Panc1 (cell line): ENCODE data around the gene CD83. TPM values are rescaled to one million over a fixed set of nuclear protein-coding genes. Genes with fewer than 3 reads are reported as not detected.

Experiments used
- ATAC-seq: fragments of 200-7000 bp; cut with Tn5 transposase; 2 replicates; pipeline ENCODE4 v1.9.1; 2020; ENCODE audit warnings: mild to moderate bottlenecking, moderate library complexity
- BruUV-seq: library from RNA; stranded (reverse); fragments of 400-500 nt; replicated peaks from 2 replicates; lab custom pipeline; 2021; lab: Mats Ljungman, UMichigan
- CTCF ChIA-PET: fragments of 300-600 bp; sonication (Branson Sonifier 250); formaldehyde crosslinking; loops from one replicate; lab custom pipeline; 2022; ENCODE audit warnings: antibody characterized with exemption; lab: Charles Lee
- POLR2A ChIA-PET: fragments of 300-600 bp; sonication (Branson Sonifier 250); formaldehyde crosslinking; loops from one replicate; lab custom pipeline; 2022; ENCODE audit warnings: antibody characterized with exemption; lab: Charles Lee
- DNase-seq: peaks from one replicate; pipeline ENCODE4 v3.0.0-alpha.2; 2010; ENCODE audit warnings: low read depth, low spot score
- H3K27ac ChIP-seq: 2 replicates; pipeline ENCODE4 v1.5.1; 2011; ENCODE audit warnings: mild to moderate bottlenecking, low read length, inconsistent platforms
- H3K27me3 ChIP-seq: fragments of 200-500 bp; sonication (Bioruptor generic); 2 replicates; pipeline ENCODE4 v1.6.0; 2014; ENCODE audit warnings: low read length, inconsistent platforms; ENCODE audit not compliant: control insufficient read depth, insufficient read depth
- H3K36me3 ChIP-seq: fragments of 200-500 bp; sonication (Bioruptor generic); 2 replicates; pipeline ENCODE4 v1.5.1; 2014; ENCODE audit warnings: inconsistent platforms, mild to moderate bottlenecking, low read length, moderate library complexity; ENCODE audit not compliant: control insufficient read depth, insufficient read depth
- H3K4me1 ChIP-seq: 2 replicates; pipeline ENCODE4 v1.5.1; 2011; ENCODE audit warnings: inconsistent platforms, mild to moderate bottlenecking, low read length, moderate library complexity; ENCODE audit not compliant: control insufficient read depth, insufficient read depth
- H3K4me3 ChIP-seq, 2 experiments: 2 replicates each; pipeline ENCODE4 v1.5.1; 2011 to 2012; ENCODE audit warnings: low read depth in 2 of 2, low read length in 2 of 2, mild to moderate bottlenecking in 2 of 2, inconsistent platforms in 1 of 2, moderate library complexity in 1 of 2
- H3K9me3 ChIP-seq: fragments of 200-500 bp; sonication (Bioruptor generic); 2 replicates; pipeline ENCODE4 v1.5.1; 2014; ENCODE audit warnings: low read depth, mild to moderate bottlenecking, inconsistent platforms, low read length, moderate library complexity; ENCODE audit not compliant: control insufficient read depth, insufficient read depth
- POLR2AphosphoS5 ChIP-seq: IDR thresholded peaks from 2 replicates; pipeline ENCODE4 v1.6.1; 2012; ENCODE audit warnings: mild to moderate bottlenecking, low read depth, low read length, moderate library complexity
- SIN3A ChIP-seq: IDR thresholded peaks from 2 replicates; pipeline ENCODE4 v1.6.1; 2012; ENCODE audit warnings: low read depth, mild to moderate bottlenecking, low read length, moderate library complexity, borderline replicate concordance; ENCODE audit not compliant: insufficient read depth
- TCF7L2 ChIP-seq: IDR thresholded peaks from 2 replicates; pipeline ENCODE4 v1.6.1; 2011; ENCODE audit warnings: mild to moderate bottlenecking, low read depth, low read length, inconsistent platforms
- in situ Hi-C: cut with HindIII; loops from 2 replicates; pipeline ENCODE4 v1.10.0; 2016; ENCODE audit warnings: low sequenced_read_pairs, low pct_unique_long_range_greater_than_20kb
- intact Hi-C: fragments of 100-400 bp; cut with micrococcal nuclease; formaldehyde crosslinking; loops from one replicate; pipeline ENCODE4 v1.10.0; 2022; ENCODE audit not compliant: unreplicated experiment
- total RNA-seq: library from RNA; stranded (reverse); gene quantifications from one replicate; pipeline ENCODE4 v1.2.1, GENCODE V29; 2021; ENCODE audit not compliant: unreplicated experiment
- TF ChIP-seq, protein P1 (sequence below): fragments of 450-650 bp; IDR thresholded peaks from 2 replicates; pipeline ENCODE4 v1.5.1; 2017; ENCODE audit warnings: mild to moderate bottlenecking
- TF ChIP-seq, protein P2 (sequence below), 2 experiments: IDR thresholded peaks; 2 replicates each; pipeline ENCODE4 v1.6.1; 2011 to 2012; ENCODE audit warnings: low read depth in 2 of 2, control low read depth in 1 of 2, low read length in 1 of 2, mild to moderate bottlenecking in 1 of 2, moderate library complexity in 1 of 2; ENCODE audit not compliant: insufficient read depth in 1 of 2

Gene CD83
- total RNA-seq, 1 experiment from 2014 or later: 5.3 TPM

GRCh38 chr6:14153228-14153627, 35.7 kb downstream of the CD83 start:
- Histone ChIP-seq H3K4me3 (no peak overlapping the region), H3K27me3 (no peaks in the 10 kb centered on the region; the same call in none of the 2 replicates), H3K27ac (no peak overlapping the region), H3K9me3 (no peaks in the 10 kb centered on the region), H3K36me3 (no peaks in the 10 kb centered on the region), H3K4me1 (no peaks in the 10 kb centered on the region)
- ATAC-seq: no peak
- no peak for TF ChIP-seq SIN3A
- no peak for TF ChIP-seq POLR2AphosphoS5
- no peak for TF ChIP-seq TCF7L2
- TF ChIP-seq, protein P1, sequence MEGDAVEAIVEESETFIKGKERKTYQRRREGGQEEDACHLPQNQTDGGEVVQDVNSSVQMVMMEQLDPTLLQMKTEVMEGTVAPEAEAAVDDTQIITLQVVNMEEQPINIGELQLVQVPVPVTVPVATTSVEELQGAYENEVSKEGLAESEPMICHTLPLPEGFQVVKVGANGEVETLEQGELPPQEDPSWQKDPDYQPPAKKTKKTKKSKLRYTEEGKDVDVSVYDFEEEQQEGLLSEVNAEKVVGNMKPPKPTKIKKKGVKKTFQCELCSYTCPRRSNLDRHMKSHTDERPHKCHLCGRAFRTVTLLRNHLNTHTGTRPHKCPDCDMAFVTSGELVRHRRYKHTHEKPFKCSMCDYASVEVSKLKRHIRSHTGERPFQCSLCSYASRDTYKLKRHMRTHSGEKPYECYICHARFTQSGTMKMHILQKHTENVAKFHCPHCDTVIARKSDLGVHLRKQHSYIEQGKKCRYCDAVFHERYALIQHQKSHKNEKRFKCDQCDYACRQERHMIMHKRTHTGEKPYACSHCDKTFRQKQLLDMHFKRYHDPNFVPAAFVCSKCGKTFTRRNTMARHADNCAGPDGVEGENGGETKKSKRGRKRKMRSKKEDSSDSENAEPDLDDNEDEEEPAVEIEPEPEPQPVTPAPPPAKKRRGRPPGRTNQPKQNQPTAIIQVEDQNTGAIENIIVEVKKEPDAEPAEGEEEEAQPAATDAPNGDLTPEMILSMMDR: no peak
- TF ChIP-seq, protein P2, sequence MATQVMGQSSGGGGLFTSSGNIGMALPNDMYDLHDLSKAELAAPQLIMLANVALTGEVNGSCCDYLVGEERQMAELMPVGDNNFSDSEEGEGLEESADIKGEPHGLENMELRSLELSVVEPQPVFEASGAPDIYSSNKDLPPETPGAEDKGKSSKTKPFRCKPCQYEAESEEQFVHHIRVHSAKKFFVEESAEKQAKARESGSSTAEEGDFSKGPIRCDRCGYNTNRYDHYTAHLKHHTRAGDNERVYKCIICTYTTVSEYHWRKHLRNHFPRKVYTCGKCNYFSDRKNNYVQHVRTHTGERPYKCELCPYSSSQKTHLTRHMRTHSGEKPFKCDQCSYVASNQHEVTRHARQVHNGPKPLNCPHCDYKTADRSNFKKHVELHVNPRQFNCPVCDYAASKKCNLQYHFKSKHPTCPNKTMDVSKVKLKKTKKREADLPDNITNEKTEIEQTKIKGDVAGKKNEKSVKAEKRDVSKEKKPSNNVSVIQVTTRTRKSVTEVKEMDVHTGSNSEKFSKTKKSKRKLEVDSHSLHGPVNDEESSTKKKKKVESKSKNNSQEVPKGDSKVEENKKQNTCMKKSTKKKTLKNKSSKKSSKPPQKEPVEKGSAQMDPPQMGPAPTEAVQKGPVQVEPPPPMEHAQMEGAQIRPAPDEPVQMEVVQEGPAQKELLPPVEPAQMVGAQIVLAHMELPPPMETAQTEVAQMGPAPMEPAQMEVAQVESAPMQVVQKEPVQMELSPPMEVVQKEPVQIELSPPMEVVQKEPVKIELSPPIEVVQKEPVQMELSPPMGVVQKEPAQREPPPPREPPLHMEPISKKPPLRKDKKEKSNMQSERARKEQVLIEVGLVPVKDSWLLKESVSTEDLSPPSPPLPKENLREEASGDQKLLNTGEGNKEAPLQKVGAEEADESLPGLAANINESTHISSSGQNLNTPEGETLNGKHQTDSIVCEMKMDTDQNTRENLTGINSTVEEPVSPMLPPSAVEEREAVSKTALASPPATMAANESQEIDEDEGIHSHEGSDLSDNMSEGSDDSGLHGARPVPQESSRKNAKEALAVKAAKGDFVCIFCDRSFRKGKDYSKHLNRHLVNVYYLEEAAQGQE (IDR thresholded peaks at IDR 0.05; ENCODE audit: insufficient read depth in 1 of 2, low read depth in 2 of 2, low read length in 1 of 2): no peak
- intact Hi-C loops: no loop called here
- no peak for DNase-seq
- CTCF ChIA-PET: no interaction called here
- POLR2A ChIA-PET: no interaction called here
- in situ Hi-C loops: no loop called here
- no TSS peak for BruUV-seq

- no peak for DNase-seq
- H3K4me3 ChIP-seq: no peak overlapping the region
- BruUV-seq: no TSS peak
- ATAC-seq: no peak
- in situ Hi-C loops (no loop called here), intact Hi-C loops (no loop called here)
- no peaks in the 10 kb centered on the region for H3K4me1 ChIP-seq
- no peaks in the 10 kb centered on the region for H3K9me3 ChIP-seq
- no peaks in the 10 kb centered on the region for H3K36me3 ChIP-seq
- H3K27me3 ChIP-seq: no peaks in the 10 kb centered on the region; the same call in 1 of the 2 replicates
- ChIA-PET CTCF (no interaction called here), POLR2A (no interaction called here)
- no peak overlapping the region for H3K27ac ChIP-seq
- TF ChIP-seq SIN3A (no peak), TCF7L2 (no peak), POLR2AphosphoS5 (no peak)
- TF ChIP-seq, protein P2 (IDR thresholded peaks at IDR 0.05; ENCODE audit: insufficient read depth in 1 of 2, low read depth in 2 of 2, low read length in 1 of 2): no peak
- TF ChIP-seq, protein P1: no peak
Observed at GRCh38 chr6:14159090-14159489, 41.5 kb downstream of the CD83 start.
